ENCODE results near the gene ELAVL3.
"Not testable (repeated sequence)": the region's sequence is repeated elsewhere in the genome, so short reads cannot be mapped to it uniquely, and the experiment has no call there.

Gene ELAVL3

GRCh38 chr19:11406703-11407236 is 74.1 kb downstream of the ELAVL3 start:
- not testable (repeated sequence) for DNase-seq (ENCODE audit: low spot score)

- peak; percentile 31 for DNase-seq (ENCODE audit: low spot score)
Observed at GRCh38 chr19:11405846-11406643, 74.8 kb downstream of the ELAVL3 start.

DNA sequence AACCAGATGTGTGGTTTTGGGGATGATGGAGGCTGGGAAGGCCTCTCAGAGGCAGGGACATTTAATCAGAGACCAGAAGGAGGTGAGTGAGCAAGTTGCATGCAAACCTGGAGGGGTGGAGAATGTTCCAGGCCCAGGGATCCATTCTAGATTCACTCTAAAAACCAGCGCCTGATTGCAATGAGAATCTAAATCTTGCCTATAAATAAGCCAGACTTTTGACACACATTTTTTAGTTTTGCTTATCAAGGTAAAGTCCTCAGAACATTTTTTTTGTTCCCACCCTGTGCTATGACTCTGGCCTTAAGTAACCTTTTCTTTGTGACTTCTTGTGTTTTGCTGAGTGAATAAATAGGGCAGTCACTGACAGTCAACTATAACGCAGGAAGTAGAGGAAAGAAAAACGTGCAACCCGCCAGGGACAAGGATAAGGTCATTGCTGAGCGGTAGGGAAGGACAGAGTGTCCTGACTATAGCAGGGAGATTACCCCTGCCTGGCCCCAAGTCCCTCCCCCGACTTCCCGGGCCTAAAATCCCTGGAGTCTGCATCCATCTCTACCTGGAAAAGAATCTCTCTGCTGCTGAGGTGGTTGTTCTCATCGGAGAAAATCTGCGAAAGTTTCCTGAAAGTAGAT is 76.1 kb downstream of the ELAVL3 start:
- no peak for DNase-seq (ENCODE audit: low spot score)

GRCh38 chr19:11401808-11402543 is 78.9 kb downstream of the ELAVL3 start:
- DNase-seq (ENCODE audit: low spot score) = no peak
